Right renal pelvis (tissue), 4 donors: ENCODE measurements around the gene RHBDL1. TPM values are rescaled to one million over a fixed set of nuclear protein-coding genes. Genes with fewer than 3 reads are reported as not detected.
"Not testable (repeated sequence)": the region's sequence is repeated elsewhere in the genome, so short reads cannot be mapped to it uniquely, and the experiment has no call there.

ENCODE experiments used
- DNase-seq, 4 donors: peaks; one replicate each; pipeline ENCODE4 v3.0.0-alpha.2; 2013; ENCODE audit warnings: low read depth in 4 of 4, low spot score in 3 of 4, missing footprints in 1 of 4
- polyA plus RNA-seq, 4 donors: library from polyadenylated mRNA; unstranded; fragments of 120-200 nt; gene quantifications; one replicate each; pipeline ENCODE4 v1.2.1, GENCODE V29; 2013; ENCODE audit not compliant: insufficient read length in 4 of 4

Gene RHBDL1
- polyA plus RNA-seq, 4 donors, result 0.91 to 2.7 (median 1.8) TPM

- peak in 3 of 4 donors; percentile 83 to 92 (median 91) for DNase-seq
Observed at GRCh38 chr16:684071-684794, 8.8 kb downstream of the RHBDL1 start, which contains the start of gene JMJD8. Gene JMJD8 (minus strand): TSS chr16:684334. CDS start chr16:684319, 15 bp downstream.

DNA sequence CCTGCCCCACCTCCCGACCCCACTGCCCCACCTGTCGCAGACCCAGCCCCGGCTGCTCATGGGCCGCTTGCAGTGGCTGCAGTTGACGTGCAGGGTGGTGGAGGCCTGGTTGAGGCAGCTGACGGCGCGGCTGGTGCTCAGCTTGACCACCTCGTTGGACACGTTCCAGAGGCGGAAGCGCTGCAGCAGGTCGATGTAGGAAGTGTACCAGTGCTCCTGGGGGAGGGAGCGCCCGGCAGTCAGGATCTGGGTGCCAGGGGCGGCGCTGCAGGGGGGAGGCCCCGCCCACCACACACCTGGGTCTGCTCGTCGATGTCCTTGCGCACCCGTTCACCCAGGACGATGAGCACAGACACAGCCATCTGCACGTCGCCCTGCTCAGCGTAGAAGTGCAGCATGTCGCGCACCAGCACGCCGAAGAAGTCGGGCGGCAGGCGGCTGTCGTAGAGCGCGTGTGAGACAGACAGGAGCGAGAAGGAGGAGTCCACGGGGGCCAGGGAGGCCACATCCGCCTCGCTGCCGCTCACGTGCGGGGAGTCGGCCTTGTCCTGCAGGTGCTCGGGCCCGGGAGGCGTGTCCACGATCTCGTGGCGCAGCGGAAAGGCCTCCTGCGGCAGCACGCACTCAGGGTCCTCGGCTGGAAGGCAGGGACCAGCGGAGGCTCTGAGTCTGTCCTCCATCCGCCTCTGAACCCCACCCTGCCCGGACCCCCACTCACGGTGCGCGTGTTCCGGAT is 9.7 kb downstream of the RHBDL1 start:
- DNase-seq, result no peak

GRCh38 chr16:685967-686366 is 10.5 kb downstream of the RHBDL1 start:
- no peak for DNase-seq

- no peak for DNase-seq
Observed at GRCh38 chr16:686459-687260, 11.2 kb downstream of the RHBDL1 start.

GRCh38 chr16:687499-687898 is 12.0 kb downstream of the RHBDL1 start:
- no peak for DNase-seq

DNA sequence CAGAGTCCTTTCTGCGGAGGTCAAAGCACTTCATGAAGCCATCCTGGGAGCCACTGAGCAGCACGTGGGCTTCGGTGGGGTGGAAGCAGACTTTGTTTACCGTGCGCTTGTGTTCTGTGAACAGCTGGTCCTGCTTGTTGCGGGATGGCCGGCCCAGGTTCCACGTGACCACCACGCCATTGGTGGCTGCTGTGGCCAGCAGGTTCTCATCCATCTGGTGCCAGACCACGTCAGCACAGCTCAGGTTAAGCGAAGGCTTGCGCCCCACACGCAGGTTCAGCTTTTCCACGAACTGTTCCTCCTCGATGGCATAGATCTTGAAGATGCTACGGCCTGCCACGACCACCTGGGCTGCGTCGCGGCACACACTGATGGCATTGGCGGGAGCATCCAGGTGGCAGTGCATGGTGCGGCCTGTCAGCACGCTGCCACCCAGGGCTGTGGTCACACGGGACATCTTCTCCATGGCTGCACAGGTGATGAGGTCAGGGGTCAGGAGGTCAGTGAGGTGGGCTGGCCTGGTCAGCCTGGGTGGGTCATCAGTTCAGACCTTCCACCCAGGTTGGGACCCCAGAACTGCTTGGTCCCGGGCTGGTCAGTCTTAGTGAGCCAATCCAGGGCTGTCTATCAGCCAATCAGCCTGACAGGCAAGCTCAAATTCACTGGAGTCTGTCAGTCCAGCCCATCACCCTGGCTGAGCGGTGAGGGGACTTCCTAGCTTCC is 13.9 kb downstream of the RHBDL1 start:
- DNase-seq, result no peak

GRCh38 chr16:691242-691641 is 15.8 kb downstream of the RHBDL1 start:
- DNase-seq, result not testable (repeated sequence)

DNA sequence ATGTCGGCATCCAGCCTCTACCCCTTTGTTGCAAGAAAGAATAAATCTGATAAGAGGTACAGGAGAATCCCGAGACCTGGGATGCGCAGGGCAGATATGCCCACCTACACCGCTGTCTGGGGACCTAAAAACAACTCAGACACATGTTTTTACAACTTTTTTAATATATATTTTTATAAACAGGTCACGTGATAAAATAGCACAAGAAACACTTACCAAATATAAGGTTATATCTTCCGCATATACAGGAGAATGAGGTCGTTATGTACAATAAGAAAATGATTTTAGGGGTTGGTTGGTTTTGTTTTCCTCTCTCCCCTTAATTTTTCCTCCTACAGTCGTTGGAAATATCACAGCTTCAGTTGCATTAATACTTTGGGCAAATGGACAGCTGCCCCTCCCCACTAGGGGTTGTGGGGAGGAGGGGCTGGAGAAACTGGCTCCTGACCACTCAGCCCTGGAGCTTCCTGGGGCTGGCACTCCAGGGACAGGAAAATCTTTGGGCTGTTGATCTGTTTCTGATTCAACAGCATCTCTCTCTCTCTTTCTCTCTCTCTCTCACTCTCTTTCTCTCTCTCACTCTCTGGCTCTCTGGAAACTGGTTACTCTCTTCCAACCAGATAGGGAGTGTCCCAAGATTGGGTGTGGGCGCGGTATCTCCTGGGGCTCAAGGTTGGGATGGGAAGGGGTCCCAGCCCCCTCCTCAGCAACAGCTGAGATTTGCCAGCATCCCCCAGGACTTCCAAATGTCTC is 17.1 kb downstream of the RHBDL1 start:
- no peak for DNase-seq

DNA sequence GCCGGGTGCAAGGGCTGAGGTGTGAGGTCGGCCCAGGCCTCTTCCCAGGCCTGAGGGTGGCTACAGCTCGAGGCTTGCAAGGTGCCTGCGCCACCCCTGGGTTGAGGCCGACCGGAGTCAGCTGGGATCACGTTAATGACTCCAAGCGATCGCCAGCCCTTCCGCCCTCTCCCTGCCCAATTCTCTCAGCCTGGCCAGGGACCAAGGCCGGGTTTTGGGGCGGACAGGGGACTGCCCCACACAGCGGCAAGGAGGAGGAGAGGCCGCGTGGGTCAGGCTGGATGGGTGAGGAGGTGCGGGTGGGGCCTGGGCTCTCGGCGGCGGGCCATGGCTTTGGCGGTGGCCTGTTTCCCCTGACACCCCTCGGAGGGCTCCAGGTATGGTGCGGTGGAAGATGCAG is 17.9 kb downstream of the RHBDL1 start:
- DNase-seq, result no peak

- no peak for DNase-seq
Observed at GRCh38 chr16:693766-694165, 18.3 kb downstream of the RHBDL1 start.

- no peak for DNase-seq
Observed at GRCh38 chr16:694187-694862, 18.9 kb downstream of the RHBDL1 start.

DNA sequence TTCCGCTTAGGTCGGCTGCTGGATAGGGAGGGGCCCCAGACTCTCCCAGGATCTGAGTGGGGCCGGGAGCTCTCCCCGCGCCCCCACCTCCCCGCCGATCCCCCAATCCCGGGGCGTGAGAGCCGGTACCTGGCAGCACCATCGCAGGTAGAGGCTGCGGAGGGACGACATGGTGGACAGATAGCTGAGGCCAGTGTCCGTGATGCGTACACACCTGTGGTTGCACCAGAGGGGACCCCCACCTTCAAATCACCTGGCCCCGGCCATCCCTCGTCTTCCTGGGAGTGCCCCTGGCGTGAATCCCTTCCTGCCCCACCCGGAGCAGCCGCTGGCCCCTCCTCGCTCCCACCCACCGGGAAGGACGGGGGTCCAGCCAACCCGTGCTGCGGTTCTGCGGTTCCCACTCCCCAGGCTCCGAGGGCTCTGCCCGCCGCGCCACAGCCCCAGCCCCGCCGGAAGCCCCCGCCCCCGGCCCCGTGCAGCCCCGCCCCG is 19.4 kb downstream of the RHBDL1 start:
- no peak for DNase-seq

- DNase-seq, result no peak
Observed at GRCh38 chr16:695355-696089, 20.1 kb downstream of the RHBDL1 start.

DNA sequence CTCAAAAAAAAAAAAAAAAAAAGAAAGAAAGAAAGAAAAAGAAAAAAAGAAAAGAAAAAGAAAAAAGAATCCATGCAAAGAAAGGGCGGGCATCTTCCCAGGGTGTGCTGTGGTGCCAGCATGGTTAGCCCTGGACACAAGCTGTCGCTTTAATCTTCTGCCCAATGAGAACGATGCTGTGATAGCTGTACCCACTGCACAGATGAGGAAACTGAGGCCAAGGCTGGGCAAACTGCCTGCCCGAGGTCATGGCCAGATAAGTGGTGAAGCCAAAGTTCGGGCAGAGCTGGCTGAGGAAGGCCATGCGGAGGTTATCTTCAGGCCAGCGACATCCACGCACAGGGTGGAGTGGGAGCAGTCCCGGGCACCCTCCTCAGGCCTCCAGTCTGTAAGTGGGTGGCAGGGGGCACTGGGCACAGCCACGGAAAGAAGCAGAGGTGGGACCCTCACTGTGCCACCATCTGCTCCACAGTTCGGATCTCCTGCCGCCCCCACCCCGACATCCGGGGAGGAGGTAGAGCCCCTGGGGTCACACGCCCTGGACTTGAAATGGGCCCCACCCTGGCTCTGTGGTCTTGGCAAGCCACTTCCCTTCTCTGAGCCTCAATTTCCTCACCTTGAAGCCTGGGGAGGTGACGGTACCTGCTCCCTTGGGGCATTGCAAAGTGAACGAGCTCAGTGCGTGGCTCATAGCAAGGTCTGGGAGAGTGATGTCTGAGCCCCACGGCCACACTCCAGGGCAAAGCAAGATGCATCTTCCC is 23.6 kb downstream of the RHBDL1 start:
- no peak for DNase-seq

GRCh38 chr16:700684-701584 is 25.5 kb downstream of the RHBDL1 start:
- DNase-seq, result peak in 1 of 4 donors; percentile 44

GRCh38 chr16:702341-702740 is 26.9 kb downstream of the RHBDL1 start:
- no peak for DNase-seq

DNA sequence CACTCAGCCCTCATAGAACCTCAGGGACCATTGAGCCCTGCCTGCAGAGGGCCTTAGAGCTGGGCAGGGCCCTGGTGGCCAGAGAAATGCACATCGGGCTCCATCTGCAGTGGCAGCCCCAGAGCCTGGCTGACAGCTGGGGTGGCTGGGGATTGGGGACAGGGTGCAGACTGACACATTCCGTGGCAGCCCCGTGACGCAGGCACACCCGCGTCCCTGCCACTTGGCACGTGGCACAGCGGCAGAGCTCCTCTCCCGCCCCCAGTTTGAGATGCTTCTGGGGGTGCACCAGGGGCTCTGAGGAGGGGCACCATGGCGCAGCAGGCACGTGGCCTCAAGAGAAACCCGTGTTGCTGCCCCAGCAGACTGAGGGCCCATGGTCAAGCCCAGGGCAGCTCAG is 27.9 kb downstream of the RHBDL1 start:
- no peak for DNase-seq
